Neuronal stem cell (in vitro differentiated cells): ENCODE results near the gene GLYR1.

Experiments
- DNase-seq: peaks from one replicate; pipeline ENCODE4 v3.0.0-alpha.2; 2013; ENCODE audit warnings: low spot score
- H2AFZ ChIP-seq: one replicate; pipeline ENCODE4 v1.6.1; 2013; ENCODE audit warnings: mild to moderate bottlenecking, low read length, inconsistent platforms
- H2AK5ac ChIP-seq: 2 replicates; pipeline ENCODE4 v1.6.1; 2013; ENCODE audit warnings: low read depth, mild to moderate bottlenecking, inconsistent platforms, low read length, moderate library complexity, mixed read lengths
- H2BK120ac ChIP-seq: 2 replicates; pipeline ENCODE4 v1.6.1; 2013; ENCODE audit warnings: low read depth, mild to moderate bottlenecking, inconsistent platforms, low read length, moderate library complexity, mixed read lengths
- H2BK12ac ChIP-seq: one replicate; pipeline ENCODE4 v1.6.1; 2013; ENCODE audit warnings: low read length, inconsistent platforms
- H2BK15ac ChIP-seq: 2 replicates; pipeline ENCODE4 v1.6.1; 2013; ENCODE audit warnings: mild to moderate bottlenecking, low read length, inconsistent platforms, mixed read lengths
- H2BK5ac ChIP-seq: one replicate; pipeline ENCODE4 v1.6.1; 2013; ENCODE audit warnings: inconsistent platforms, mild to moderate bottlenecking, low read length, moderate library complexity
- H3K14ac ChIP-seq: one replicate; pipeline ENCODE4 v1.6.1; 2013; ENCODE audit warnings: low read length, inconsistent platforms
- H3K18ac ChIP-seq: 2 replicates; pipeline ENCODE4 v1.6.1; 2013; ENCODE audit warnings: low read length, inconsistent platforms
- H3K23ac ChIP-seq: 2 replicates; pipeline ENCODE4 v1.6.1; 2013; ENCODE audit warnings: low read depth, mild to moderate bottlenecking, mixed read lengths, low read length, inconsistent platforms; ENCODE audit not compliant: poor library complexity
- H3K27ac ChIP-seq: replicated peaks from 3 replicates; pipeline ENCODE4 v1.5.1; 2013; ENCODE audit warnings: low read length, inconsistent platforms
- H3K27me3 ChIP-seq, 3 experiments: 2 replicates each; pipeline ENCODE4 v1.6.1; 2013; ENCODE audit warnings: low read length in 3 of 3, mild to moderate bottlenecking in 2 of 3, inconsistent platforms in 1 of 3, low read depth in 1 of 3, mixed read lengths in 1 of 3, moderate library complexity in 1 of 3; ENCODE audit not compliant: control insufficient read depth in 3 of 3, insufficient read depth in 3 of 3
- H3K36me3 ChIP-seq, 2 donors: replicated peaks in 1 of 2; 2 replicates each; pipeline ENCODE4 v1.6.1; 2013; ENCODE audit warnings: low read length in 2 of 2; ENCODE audit not compliant: control insufficient read depth in 2 of 2, insufficient read depth in 2 of 2
- H3K4ac ChIP-seq: 2 replicates; pipeline ENCODE4 v1.6.1; 2013; ENCODE audit warnings: inconsistent platforms, mild to moderate bottlenecking, low read length, moderate library complexity
- H3K4me1 ChIP-seq, 2 donors: 1 replicate in 1 of 2; 2 replicates in 1 of 2; pipeline ENCODE4 v1.6.1; 2013; ENCODE audit warnings: low read length in 2 of 2, low read depth in 1 of 2; ENCODE audit not compliant: control insufficient read depth in 2 of 2, insufficient read depth in 1 of 2
- H3K4me2 ChIP-seq: one replicate; pipeline ENCODE4 v1.6.1; 2013; ENCODE audit warnings: mild to moderate bottlenecking, low read length, inconsistent platforms; ENCODE audit not compliant: insufficient read depth, poor library complexity, severe bottlenecking
- H3K4me3 ChIP-seq, 2 donors: 2 replicates each; pipeline ENCODE4 v1.5.1; 2013; ENCODE audit warnings: low read length in 2 of 2, mild to moderate bottlenecking in 2 of 2, inconsistent platforms in 1 of 2, moderate library complexity in 1 of 2
- H3K79me1 ChIP-seq: one replicate; pipeline ENCODE4 v1.6.1; 2013; ENCODE audit warnings: low read depth, mild to moderate bottlenecking, inconsistent platforms, low read length, moderate library complexity
- H3K9ac ChIP-seq: one replicate; pipeline ENCODE4 v1.6.1; 2013; ENCODE audit warnings: mild to moderate bottlenecking, low read depth, low read length, inconsistent platforms; ENCODE audit not compliant: poor library complexity
- H3K9me3 ChIP-seq, 2 donors: replicated peaks in 1 of 2; 2 replicates each; pipeline versions ENCODE3 to v1.6.1; 2013; ENCODE audit warnings: low read length in 2 of 2, mild to moderate bottlenecking in 2 of 2, inconsistent platforms in 1 of 2, low read depth in 1 of 2, mixed read lengths in 1 of 2, moderate library complexity in 1 of 2; ENCODE audit not compliant: control insufficient read depth in 2 of 2, insufficient read depth in 1 of 2
- H4K8ac ChIP-seq: one replicate; pipeline ENCODE4 v1.6.1; 2013; ENCODE audit warnings: low read depth, mild to moderate bottlenecking, inconsistent platforms, low read length, moderate library complexity
- H4K91ac ChIP-seq: one replicate; pipeline ENCODE4 v1.6.1; 2013; ENCODE audit warnings: low read length, low read depth, mild to moderate bottlenecking, inconsistent platforms; ENCODE audit not compliant: poor library complexity
- WGBS, 2 donors: extraction: QIAGEN DNeasy Blood & Tissue Kit; methylation state at CpG; one replicate each; pipeline ENCODE4 v1.1.7; 2013; ENCODE audit warnings: missing lambda C conversion rate in 2 of 2, mixed read lengths in 1 of 2; ENCODE audit not compliant: insufficient read length in 2 of 2, insufficient replicate concordance in 1 of 2; ENCODE audit errors: extremely low coverage in 2 of 2; 5-methylcytosine and 5-hydroxymethylcytosine counted together

Gene GLYR1

GRCh38 chr16:4868535-4868934 is 21.4 kb upstream of the GLYR1 start:
- H3K18ac ChIP-seq, result no peak overlapping the region
- H3K14ac ChIP-seq, result no peak overlapping the region
- no peak overlapping the region for H3K27ac ChIP-seq
- no peak overlapping the region for H2BK12ac ChIP-seq
- no peak overlapping the region for H4K8ac ChIP-seq
- H4K91ac ChIP-seq, result no peak overlapping the region
- no peak overlapping the region for H3K4me2 ChIP-seq
- no peak overlapping the region for H2BK5ac ChIP-seq
- no peak overlapping the region for H2AFZ ChIP-seq
- H3K4me3 ChIP-seq, result no peak overlapping the region
- H3K9me3 ChIP-seq, result no peaks in the 10 kb centered on the region
- peaks cover 39 to 88% of the 10 kb centered on the region in 2 donors for H3K36me3 ChIP-seq
- H3K79me1 ChIP-seq, result peaks cover 2% of the 10 kb centered on the region
- no peak for DNase-seq
- WGBS, 2 donors, result no CpG with 5 or more reads among the region's 7 CpGs
- no peak overlapping the region for H2BK120ac ChIP-seq
- peaks cover 0 to 2% of the 10 kb centered on the region in 2 donors for H3K4me1 ChIP-seq
- no peak overlapping the region for H3K23ac ChIP-seq
- H3K4ac ChIP-seq, result no peak overlapping the region
- no peak overlapping the region for H3K9ac ChIP-seq
- no peaks in the 10 kb centered on the region for H3K27me3 ChIP-seq
- no peak overlapping the region for H2BK15ac ChIP-seq
- no peak overlapping the region for H2AK5ac ChIP-seq

- peaks cover 35 to 88% of the 10 kb centered on the region in 2 donors for H3K36me3 ChIP-seq
- WGBS, 2 donors, result no CpG with 5 or more reads among the region's 5 CpGs
Observed at GRCh38 chr16:4868026-4868425, 20.9 kb upstream of the GLYR1 start.

GRCh38 chr16:4866586-4866985 is 19.5 kb upstream of the GLYR1 start:
- DNase-seq, result no peak

More at GRCh38 chr16:4868026-4868425, 20.9 kb upstream of the GLYR1 start:
- Histone ChIP-seq H3K9me3 (no peaks in the 10 kb centered on the region), H2BK15ac (no peak overlapping the region), H2AK5ac (no peak overlapping the region), H4K91ac (no peak overlapping the region), H2BK5ac (no peak overlapping the region), H3K4me1 (peaks cover 0 to 2% of the 10 kb centered on the region in 2 donors), H3K18ac (no peak overlapping the region), H3K27ac (no peak overlapping the region), H3K9ac (no peak overlapping the region), H3K23ac (no peak overlapping the region), H3K4me3 (no peak overlapping the region), H3K79me1 (peaks cover 2% of the 10 kb centered on the region), H2BK12ac (no peak overlapping the region), H2BK120ac (no peak overlapping the region), H4K8ac (no peak overlapping the region), H3K27me3 (no peaks in the 10 kb centered on the region), H3K4ac (no peak overlapping the region), H2AFZ (no peak overlapping the region), H3K14ac (no peak overlapping the region), H3K4me2 (no peak overlapping the region)
- no peak for DNase-seq

GRCh38 chr16:4865231-4865860 is 18.3 kb upstream of the GLYR1 start:
- Histone ChIP-seq H3K4me3 (no peak overlapping the region), H3K23ac (no peak overlapping the region), H3K79me1 (peaks cover 2% of the 10 kb centered on the region), H2AK5ac (no peak overlapping the region), H2AFZ (no peak overlapping the region), H3K27me3 (no peaks in the 10 kb centered on the region), H2BK120ac (no peak overlapping the region), H2BK15ac (no peak overlapping the region), H3K14ac (no peak overlapping the region), H4K91ac (no peak overlapping the region), H3K18ac (no peak overlapping the region), H3K27ac (no peak overlapping the region), H2BK5ac (no peak overlapping the region), H3K4ac (no peak overlapping the region), H3K4me1 (peaks cover 0 to 2% of the 10 kb centered on the region in 2 donors), H3K36me3 (peaks cover 27 to 91% of the 10 kb centered on the region in 2 donors), H3K9ac (no peak overlapping the region), H4K8ac (no peak overlapping the region), H3K4me2 (no peak overlapping the region), H2BK12ac (no peak overlapping the region), H3K9me3 (no peaks in the 10 kb centered on the region)
- no peak for DNase-seq
- no CpG with 5 or more reads among the region's 13 CpGs for WGBS, 2 donors

More at GRCh38 chr16:4866586-4866985, 19.5 kb upstream of the GLYR1 start:
- Histone ChIP-seq H3K27me3 (no peaks in the 10 kb centered on the region), H3K18ac (no peak overlapping the region), H3K36me3 (peaks cover 28 to 90% of the 10 kb centered on the region in 2 donors), H3K9me3 (no peaks in the 10 kb centered on the region), H2AK5ac (no peak overlapping the region), H2BK15ac (no peak overlapping the region), H3K4me1 (peaks cover 0 to 2% of the 10 kb centered on the region in 2 donors), H3K27ac (no peak overlapping the region), H4K91ac (no peak overlapping the region), H2AFZ (no peak overlapping the region), H3K9ac (no peak overlapping the region), H2BK12ac (no peak overlapping the region), H3K4me3 (no peak overlapping the region), H3K4me2 (no peak overlapping the region), H2BK5ac (no peak overlapping the region), H3K23ac (no peak overlapping the region), H3K14ac (no peak overlapping the region), H4K8ac (no peak overlapping the region), H3K4ac (no peak overlapping the region), H3K79me1 (peaks cover 2% of the 10 kb centered on the region), H2BK120ac (no peak overlapping the region)
- no CpG with 5 or more reads among the region's 12 CpGs for WGBS, 2 donors
